H1 (cell line): ENCODE results near the gene ZC2HC1C. TPM values are rescaled to one million over a fixed set of nuclear protein-coding genes. Genes with fewer than 3 reads are reported as not detected.

ENCODE experiments used
- CHD1 ChIP-seq: IDR thresholded peaks from 2 replicates; pipeline ENCODE4 v1.6.1; 2012; ENCODE audit warnings: low read depth, low read length, improper control_type of control experiment
- CREB1 ChIP-seq: IDR thresholded peaks from 2 replicates; pipeline ENCODE4 v1.6.1; 2012; ENCODE audit warnings: inconsistent platforms
- EGR1 ChIP-seq: IDR thresholded peaks from 2 replicates; pipeline ENCODE4 v1.6.1; 2011; ENCODE audit warnings: low read depth, low read length, borderline replicate concordance
- MAFK ChIP-seq: IDR thresholded peaks from 2 replicates; pipeline ENCODE4 v1.6.1; 2012; ENCODE audit warnings: low read depth, mild to moderate bottlenecking, improper control_type of control experiment, low read length
- PHF8 ChIP-seq: fragments of 200-600 bp; sonication (generic); conservative IDR thresholded peaks from 2 replicates; pipeline ENCODE4 v1.7.1; 2012; ENCODE audit warnings: low read depth, mild to moderate bottlenecking, inconsistent platforms, low read length, moderate library complexity
- SP4 ChIP-seq: IDR thresholded peaks from 2 replicates; pipeline ENCODE4 v1.6.1; 2012; ENCODE audit warnings: low read length, inconsistent platforms
- SUZ12 ChIP-seq: fragments of 200-600 bp; sonication (generic); IDR thresholded peaks from 2 replicates; pipeline ENCODE4 v1.6.1; 2012; ENCODE audit warnings: mild to moderate bottlenecking, inconsistent platforms, low read length, moderate library complexity, mixed read lengths
- TAF1 ChIP-seq: IDR thresholded peaks from 2 replicates; pipeline ENCODE4 v1.6.1; 2011; ENCODE audit warnings: mild to moderate bottlenecking, low read depth, low read length
- TBP ChIP-seq: IDR thresholded peaks from 2 replicates; pipeline ENCODE4 v1.6.1; 2011; ENCODE audit warnings: low read depth, low read length, improper control_type of control experiment
- polyA plus RNA-seq, 7 experiments: library from polyadenylated mRNA; depleted of rRNA in 3 of 7; stranded (reverse) in 5 of 7; unstranded in 2 of 7; fragments of >200 nt in 5 of 7; fragments of 200-250 nt in 2 of 7; gene quantifications; 1 replicate in 5 of 7; 2 replicates in 1 of 7; 4 replicates in 1 of 7; pipeline versions ENCODE4 v1.2.1 to v1.2.3, GENCODE V29; 2011 to 2013; ENCODE audit warnings: missing spikeins in 2 of 7, mixed read lengths in 2 of 7
- total RNA-seq: library from RNA; stranded (reverse); fragmentation: NEBNext Ultra II Directional; extraction: Animal tissue kit (Norgen Biotek cat#: 25700); gene quantifications from 2 replicates; pipeline ENCODE4 v1.2.1, GENCODE V29; 2021
- TF ChIP-seq, protein P1 (sequence below): fragments of 300-600 bp; sonication (generic); IDR thresholded peaks from 2 replicates; pipeline ENCODE4 v1.7.1; 2012; ENCODE audit warnings: low read length, moderate library complexity, mild to moderate bottlenecking, inconsistent platforms; ENCODE audit not compliant: insufficient replicate concordance

Gene ZC2HC1C
- total and polyA plus RNA-seq, 2 of the 8 experiments (the other 6 are each of a cell fraction or from before 2014, with no cell fraction given): 0.57 to 1.2 TPM

DNA sequence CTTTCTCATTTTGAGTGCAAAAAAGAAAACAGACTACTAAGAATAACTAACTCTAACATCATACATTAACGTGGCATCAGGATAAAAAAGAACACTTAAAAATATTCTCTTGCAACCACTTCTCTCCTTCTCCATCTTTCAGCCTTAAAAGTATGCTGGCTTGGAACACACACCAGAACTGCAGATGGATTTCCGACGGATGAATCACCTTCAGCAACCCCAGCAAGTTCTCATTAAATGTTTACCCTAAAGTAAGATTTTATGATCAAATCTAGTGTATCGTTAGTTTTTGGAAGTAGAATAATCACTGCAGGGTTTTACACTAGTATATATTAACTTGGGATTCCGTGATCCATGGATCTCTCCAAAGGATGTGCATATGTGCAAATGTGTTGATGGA is 56.2 kb downstream of the ZC2HC1C start (continued):
- TF ChIP-seq, protein P1, sequence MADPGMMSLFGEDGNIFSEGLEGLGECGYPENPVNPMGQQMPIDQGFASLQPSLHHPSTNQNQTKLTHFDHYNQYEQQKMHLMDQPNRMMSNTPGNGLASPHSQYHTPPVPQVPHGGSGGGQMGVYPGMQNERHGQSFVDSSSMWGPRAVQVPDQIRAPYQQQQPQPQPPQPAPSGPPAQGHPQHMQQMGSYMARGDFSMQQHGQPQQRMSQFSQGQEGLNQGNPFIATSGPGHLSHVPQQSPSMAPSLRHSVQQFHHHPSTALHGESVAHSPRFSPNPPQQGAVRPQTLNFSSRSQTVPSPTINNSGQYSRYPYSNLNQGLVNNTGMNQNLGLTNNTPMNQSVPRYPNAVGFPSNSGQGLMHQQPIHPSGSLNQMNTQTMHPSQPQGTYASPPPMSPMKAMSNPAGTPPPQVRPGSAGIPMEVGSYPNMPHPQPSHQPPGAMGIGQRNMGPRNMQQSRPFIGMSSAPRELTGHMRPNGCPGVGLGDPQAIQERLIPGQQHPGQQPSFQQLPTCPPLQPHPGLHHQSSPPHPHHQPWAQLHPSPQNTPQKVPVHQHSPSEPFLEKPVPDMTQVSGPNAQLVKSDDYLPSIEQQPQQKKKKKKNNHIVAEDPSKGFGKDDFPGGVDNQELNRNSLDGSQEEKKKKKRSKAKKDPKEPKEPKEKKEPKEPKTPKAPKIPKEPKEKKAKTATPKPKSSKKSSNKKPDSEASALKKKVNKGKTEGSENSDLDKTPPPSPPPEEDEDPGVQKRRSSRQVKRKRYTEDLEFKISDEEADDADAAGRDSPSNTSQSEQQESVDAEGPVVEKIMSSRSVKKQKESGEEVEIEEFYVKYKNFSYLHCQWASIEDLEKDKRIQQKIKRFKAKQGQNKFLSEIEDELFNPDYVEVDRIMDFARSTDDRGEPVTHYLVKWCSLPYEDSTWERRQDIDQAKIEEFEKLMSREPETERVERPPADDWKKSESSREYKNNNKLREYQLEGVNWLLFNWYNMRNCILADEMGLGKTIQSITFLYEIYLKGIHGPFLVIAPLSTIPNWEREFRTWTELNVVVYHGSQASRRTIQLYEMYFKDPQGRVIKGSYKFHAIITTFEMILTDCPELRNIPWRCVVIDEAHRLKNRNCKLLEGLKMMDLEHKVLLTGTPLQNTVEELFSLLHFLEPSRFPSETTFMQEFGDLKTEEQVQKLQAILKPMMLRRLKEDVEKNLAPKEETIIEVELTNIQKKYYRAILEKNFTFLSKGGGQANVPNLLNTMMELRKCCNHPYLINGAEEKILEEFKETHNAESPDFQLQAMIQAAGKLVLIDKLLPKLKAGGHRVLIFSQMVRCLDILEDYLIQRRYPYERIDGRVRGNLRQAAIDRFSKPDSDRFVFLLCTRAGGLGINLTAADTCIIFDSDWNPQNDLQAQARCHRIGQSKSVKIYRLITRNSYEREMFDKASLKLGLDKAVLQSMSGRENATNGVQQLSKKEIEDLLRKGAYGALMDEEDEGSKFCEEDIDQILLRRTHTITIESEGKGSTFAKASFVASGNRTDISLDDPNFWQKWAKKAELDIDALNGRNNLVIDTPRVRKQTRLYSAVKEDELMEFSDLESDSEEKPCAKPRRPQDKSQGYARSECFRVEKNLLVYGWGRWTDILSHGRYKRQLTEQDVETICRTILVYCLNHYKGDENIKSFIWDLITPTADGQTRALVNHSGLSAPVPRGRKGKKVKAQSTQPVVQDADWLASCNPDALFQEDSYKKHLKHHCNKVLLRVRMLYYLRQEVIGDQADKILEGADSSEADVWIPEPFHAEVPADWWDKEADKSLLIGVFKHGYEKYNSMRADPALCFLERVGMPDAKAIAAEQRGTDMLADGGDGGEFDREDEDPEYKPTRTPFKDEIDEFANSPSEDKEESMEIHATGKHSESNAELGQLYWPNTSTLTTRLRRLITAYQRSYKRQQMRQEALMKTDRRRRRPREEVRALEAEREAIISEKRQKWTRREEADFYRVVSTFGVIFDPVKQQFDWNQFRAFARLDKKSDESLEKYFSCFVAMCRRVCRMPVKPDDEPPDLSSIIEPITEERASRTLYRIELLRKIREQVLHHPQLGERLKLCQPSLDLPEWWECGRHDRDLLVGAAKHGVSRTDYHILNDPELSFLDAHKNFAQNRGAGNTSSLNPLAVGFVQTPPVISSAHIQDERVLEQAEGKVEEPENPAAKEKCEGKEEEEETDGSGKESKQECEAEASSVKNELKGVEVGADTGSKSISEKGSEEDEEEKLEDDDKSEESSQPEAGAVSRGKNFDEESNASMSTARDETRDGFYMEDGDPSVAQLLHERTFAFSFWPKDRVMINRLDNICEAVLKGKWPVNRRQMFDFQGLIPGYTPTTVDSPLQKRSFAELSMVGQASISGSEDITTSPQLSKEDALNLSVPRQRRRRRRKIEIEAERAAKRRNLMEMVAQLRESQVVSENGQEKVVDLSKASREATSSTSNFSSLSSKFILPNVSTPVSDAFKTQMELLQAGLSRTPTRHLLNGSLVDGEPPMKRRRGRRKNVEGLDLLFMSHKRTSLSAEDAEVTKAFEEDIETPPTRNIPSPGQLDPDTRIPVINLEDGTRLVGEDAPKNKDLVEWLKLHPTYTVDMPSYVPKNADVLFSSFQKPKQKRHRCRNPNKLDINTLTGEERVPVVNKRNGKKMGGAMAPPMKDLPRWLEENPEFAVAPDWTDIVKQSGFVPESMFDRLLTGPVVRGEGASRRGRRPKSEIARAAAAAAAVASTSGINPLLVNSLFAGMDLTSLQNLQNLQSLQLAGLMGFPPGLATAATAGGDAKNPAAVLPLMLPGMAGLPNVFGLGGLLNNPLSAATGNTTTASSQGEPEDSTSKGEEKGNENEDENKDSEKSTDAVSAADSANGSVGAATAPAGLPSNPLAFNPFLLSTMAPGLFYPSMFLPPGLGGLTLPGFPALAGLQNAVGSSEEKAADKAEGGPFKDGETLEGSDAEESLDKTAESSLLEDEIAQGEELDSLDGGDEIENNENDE: no peak
- TF ChIP-seq MAFK (no peak), CREB1 (no peak), TAF1 (no peak), EGR1 (no peak), PHF8 (no peak), CHD1 (no peak), TBP (no peak), SUZ12 (no peak), SP4 (no peak)
